GM21515 (cell line): ENCODE measurements around the gene SLC44A5.
"Not testable (repeated sequence)": the region's sequence is repeated elsewhere in the genome, so short reads cannot be mapped to it uniquely, and the experiment has no call there.

Experiments used
- ATAC-seq: cut with Tn5 transposase; IDR thresholded peaks from one replicate; pipeline ENCODE4 v1.9.1; 2021; ENCODE audit not compliant: unreplicated experiment

The SLC44A5 gene

DNA sequence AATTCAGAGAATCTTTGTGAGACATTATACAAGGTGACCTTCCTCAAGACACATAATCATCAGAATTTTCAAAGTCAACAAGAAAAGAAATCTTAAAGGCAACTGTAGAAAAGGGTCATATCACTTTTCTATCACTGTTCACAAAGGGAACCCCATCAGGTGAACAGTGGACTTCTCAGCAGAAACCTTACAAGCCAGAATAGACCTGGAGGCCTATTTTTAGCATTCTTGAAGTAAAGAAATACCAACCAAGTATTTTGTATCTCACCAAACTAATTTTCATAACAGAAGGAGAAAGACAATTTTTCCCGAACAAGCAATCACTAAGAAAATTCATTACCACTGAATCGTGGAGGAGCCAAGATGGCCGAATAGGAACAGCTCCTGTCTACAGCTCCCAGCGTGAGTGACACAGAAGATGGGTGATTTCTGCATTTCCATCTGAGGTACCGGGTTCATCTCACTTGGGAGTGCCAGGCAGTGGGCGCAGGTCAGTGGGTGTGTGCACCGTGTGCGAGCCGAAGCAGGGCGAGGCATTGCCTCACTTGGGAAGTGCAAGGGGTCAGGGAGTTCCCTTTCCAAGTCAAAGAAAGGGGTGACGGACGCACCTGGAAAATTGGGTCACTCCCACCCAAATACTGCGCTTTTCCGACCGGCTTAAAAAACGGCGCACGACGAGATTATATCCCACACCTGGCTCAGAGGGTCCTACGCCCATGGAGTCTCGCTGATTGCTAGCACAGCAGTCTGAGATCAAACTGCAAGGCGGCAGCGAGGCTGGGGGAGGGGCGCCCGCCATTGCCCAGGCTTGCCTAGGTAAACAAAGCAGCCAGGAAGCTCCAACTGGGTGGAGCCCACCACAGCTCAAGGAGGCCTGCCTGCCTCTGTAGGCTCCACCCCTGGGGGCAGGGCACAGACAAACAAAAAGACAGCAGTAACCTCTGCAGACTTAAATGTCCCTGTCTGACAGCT, 235.2 kb downstream of the SLC44A5 start:
- not testable (repeated sequence) for ATAC-seq

DNA sequence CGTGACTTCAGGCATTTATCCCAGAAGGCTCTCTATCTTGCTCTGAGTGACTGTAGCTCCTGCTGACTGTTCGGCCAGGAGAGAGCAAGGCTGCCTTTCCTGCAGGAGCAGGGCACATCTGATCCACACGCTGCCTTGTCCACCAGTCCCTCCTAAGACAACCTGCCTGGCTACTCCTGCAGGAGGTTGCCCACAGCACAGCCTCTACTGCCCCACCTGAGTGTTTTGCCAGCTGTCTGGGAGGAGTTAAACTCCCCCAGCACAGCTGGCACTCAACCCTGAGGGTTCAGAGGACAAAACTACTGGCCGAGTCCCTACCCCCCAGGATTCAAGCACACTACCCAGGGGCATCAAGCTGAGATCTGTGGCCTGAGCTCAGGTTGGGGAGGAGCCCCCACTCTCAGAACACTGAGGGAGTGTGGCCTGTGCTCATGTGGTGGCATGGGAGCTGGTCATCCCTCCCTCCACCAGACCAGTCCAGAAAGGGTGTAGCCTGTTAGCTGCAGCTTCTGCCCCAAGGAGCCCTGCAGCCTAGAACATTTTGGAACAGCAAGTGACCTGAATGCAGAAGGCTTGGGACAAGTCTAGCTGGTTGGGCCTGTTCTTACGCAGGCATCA, 237.3 kb downstream of the SLC44A5 start:
- no peak for ATAC-seq

DNA sequence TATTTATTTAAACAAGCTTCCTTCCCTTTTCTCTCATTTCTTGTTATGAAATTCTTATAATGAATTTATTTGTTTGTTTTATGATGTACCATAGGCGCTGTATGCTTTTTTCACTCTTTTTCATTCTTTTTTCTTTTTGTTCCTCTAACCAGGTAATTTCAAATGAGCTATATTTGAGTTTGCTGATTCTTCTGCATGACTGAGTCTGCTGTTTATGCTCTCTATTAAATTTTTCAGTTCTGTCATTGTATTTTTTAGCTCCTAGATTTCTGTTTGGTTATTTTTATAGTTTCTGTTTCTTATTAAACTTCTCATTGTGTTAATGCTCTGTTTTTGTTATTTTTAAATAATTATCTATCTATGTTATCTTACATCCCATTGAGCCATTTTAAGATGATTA, 244.3 kb downstream of the SLC44A5 start:
- no peak for ATAC-seq

DNA sequence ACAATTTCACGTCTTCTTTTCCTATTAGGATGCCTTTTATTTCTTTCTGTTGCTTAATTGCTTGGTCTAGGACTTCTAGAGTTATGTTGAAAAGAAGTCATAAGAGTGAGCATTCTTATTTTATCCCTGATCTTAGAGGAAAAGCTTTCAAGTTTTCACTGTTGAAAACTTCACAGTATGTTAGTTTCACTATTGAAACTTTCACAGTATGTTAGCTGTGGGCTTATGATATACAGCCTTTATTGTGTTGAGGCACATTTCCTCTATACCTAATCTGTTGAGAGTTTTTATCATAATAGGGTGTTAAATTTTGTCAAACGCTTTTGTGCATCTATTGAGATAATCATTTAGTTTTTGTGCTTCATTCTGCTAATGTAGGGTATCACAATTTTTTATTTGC, 249.7 kb downstream of the SLC44A5 start:
- ATAC-seq, result no peak

DNA sequence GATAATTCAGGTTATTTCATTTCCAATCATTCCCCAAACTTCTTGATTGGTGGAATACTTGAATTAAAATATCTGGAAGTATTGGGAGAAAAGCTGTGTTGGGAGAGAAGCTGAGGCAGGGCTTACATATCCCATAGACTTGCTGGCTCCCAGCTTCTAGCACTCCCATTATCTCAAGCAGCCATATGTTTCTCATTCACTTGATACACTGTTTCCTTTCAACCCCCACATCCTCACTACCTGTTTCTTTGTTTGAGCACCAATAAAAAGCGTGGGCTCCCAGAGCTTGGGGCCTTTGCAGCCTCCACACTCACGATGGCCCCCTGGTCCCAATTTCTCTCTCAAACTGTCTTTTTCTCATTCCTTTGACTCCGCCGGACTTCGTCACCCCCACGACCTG, 256.6 kb downstream of the SLC44A5 start:
- ATAC-seq, result not testable (repeated sequence)

DNA sequence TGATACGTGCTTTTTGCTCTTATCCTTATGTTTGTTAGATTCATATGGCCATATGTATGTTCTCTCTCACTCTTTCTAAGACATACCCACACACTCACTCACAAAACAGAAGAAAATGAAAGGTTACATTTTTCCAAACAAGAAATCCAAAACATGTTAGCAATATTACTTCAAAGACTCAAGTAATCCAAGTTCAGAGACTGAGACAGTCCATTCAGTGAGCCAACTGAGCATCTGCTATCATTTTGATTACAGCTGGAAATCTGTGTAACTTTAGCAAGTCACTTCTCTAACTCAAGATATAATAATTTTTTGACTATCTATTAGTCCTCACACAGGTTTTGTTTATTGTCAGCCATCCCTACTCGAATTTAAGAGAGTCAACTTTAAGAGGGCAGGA, 257.9 kb downstream of the SLC44A5 start:
- ATAC-seq, result no peak

DNA sequence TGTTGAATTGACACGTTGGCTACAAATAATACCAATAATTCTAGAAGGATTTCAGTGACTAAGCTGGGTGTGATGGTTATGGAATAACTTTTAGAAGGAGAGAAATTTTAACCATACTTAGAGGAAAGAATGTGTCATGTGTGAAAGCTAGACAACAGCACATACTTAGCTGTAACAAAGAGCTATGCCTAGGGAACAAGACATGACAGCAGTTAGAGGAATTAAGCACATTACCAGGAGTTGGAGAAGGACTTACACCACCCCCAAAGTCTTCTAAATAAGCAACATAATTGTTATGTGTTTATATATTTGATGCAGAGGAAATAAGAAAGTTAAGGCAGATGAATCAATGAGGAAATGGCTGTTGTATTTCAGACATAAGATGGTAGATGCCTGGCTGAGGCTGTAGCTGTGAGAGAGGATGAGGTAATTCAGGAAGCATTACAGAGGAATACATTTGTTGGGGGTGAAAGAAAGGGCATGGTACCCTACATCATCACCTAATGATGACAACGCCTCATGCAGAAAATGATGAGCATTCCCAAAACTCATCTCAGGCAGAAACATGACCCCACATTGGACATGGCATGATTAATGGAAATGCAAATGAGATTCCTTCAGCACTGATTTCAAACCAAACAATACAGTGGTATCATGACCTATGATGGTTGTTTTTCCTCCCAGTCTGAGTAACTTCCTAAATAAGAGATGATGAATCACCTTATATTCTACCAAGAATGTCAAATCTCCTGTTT, 265.2 kb downstream of the SLC44A5 start:
- ATAC-seq, result no peak

DNA sequence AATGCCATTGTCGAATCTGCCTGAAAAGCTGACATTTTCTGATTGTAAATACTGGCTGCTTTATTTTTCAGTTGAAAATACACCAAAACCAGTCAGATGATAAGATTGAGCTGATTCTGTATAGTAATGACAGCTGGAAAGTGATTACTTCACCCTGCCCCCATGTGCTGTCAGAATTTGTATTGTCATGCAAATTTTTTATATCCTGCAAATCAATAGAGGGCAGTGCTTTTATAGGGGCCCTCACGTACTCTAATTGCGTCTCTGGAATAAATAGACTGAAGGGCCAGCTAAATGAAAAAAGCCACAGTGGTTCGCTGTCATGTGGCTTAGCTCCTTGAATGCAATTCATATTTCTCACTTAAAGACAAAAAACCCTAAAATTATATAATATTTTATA, 268.1 kb downstream of the SLC44A5 start:
- no peak for ATAC-seq

DNA sequence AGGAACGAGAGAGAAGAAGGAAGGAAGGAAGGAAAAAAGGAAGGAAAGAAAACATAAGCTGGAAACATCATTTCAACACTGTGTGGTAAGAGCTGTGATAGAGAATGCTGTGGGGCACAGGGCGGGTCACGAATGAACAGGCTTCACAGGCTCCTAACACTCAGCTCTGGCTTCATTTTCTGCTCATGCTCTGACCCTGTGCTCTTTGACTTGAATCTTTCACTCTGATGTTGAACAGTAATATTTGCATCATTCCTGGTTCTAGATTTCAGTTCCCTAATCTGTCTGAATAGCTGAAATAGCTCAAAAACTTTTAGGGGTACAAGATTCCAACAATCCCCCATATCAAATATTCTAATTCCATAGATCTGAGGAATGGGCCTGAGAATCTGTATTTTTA, 269.4 kb downstream of the SLC44A5 start:
- peak; percentile 57 for ATAC-seq

DNA sequence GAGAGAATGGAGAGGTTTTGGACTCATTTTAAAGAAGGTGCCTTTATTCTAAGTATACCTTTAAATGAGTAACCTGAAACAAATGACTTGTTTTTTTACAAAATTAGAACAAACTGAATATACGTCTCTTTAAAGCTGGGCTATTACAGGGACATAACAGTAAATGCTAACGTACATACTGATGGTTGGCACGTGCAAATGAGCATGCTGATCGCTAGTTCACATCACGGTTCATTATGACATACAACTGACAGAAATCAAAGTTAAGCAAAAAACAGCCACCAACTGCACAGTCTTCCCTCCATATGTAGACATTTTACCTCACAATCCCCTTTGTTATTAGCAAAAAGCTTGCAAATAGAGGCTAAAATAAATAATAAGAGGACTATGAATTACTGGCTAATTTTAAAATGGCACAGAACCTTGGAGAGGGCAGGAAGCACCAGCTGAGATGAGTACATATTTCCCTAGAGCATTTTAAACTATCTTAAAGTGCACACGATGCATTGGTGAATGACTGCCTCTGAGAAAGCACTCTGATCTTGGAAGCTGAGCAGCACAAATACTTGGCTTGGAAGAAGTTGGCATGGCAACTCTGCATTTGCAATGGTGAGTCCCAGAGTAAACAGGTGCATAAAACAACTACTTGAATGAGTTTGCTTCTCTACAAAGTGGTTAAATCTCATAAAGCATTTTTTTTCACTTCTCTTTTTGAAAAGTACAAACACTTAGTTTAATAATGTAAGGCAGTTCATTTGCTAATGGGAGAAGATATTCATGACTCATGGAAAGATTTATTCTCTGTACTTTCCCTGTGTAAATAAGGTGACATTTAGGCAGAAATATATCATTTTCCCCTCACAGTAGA, 272.1 kb downstream of the SLC44A5 start:
- peak; percentile 95 for ATAC-seq

DNA sequence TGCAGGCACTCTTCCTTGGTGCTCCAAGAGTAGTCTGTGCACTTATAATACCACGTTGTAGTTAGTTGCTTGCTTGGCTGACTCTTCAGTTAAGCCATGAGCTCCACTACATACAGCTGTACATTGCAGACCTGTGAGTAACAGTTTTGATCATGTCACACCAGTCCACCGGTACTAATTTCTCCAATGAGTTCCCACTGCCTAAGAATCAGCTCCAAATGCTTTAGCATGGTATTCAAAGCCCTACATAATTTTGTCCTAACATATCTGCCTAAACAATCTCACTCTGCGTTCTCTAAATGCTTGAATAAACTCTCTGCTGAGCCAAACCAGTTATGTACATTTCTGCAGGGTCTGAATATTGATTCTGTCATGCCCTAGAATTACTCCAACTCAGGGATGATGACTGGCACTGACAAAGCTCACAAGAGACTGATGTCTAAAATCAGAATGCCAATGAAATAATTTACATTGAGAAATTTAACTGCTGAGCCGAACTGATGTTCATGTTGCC, 276.0 kb downstream of the SLC44A5 start:
- ATAC-seq, result no peak

DNA sequence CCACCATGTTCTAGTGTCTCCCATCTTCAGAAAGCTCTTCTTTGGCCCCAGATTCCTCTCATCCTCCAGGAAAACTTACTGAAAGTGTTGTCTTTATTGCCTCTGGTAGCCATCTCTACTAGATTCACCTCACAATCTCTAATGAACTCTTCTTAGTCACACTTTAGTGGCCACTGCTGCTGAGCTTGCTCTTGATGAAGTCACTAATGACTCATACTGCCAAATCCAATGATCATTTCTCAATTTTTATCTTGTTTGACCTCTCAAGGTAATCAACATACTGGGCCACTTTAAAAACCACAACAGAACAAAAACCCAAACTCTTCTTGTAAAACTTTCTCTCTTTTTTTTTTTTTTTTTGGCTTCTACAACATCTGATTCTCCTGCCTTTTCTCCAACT, 280.3 kb downstream of the SLC44A5 start:
- no peak for ATAC-seq

DNA sequence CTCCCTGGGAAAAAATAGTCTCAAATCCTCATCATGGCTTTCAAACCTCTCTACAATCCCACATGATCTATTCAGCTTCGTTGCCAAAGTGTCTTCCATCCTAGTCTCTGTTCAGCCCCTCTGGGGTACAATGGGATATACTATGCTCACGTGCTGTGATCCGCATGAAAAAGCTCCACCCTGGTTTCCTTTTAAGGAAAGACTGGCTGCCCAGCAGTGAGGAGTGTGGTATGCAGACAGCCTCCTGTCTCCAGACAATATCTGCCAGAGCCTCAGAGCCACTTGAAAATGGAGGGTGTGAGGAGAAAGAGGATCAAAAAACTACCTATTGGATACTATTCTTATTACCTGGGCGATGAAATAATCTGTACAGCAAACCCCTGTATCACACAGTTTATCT, 282.2 kb downstream of the SLC44A5 start:
- ATAC-seq, result no peak

DNA sequence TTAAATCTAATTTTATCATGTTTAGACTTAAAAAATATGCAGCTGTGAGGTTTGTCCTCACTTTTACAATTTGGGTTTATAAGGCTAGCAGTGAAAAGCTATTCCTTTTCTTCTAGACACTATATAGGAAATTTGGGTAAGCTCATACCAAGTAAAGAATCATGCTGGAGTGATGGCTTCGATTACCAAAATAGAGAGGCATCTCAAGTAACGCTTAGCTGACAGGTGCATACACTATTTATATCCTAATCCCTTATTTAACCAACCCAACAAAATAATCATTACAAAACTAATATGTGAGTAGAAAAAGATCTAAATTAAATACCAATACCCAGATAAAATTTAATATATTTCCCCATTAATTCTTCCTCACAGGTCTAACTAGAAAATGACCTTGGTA, 283.5 kb downstream of the SLC44A5 start:
- no peak for ATAC-seq

DNA sequence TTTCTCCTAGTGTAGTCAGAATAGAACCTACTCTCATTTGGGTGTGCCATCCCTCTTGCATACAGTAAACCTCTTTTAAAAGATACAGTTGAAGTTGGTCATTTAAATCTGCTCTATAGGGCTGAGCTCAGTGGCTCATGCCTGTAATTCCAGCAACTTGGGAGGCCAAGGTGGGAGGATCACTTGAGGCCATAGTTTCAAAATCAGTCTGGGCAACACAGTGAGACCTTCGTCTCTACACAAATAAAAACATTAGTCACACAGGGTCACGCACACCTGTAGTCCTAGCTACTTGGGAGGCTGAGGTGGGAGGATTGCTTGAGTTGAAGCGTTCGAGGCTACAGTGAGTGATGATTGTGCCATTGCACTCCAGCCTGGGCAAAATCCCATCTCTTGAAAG, 292.9 kb downstream of the SLC44A5 start:
- no peak for ATAC-seq

DNA sequence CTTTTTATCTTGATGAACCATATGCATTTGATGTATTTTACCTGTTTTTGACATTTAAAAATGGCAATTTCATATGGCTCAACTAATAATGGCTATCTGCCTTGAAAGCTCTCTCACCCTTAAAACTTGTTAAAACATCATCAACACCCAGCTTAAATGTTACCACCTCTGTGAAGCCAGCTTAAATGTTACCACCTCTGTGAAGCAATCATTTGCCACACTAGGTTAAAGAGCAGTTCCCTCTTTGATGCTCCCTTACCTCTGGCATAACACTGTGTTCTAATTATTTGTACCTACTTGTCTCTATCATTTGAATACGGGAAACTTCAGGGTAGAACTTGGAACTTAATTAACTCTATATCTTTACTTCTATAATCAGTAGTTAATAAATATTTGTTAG, 294.7 kb downstream of the SLC44A5 start:
- ATAC-seq, result no peak

DNA sequence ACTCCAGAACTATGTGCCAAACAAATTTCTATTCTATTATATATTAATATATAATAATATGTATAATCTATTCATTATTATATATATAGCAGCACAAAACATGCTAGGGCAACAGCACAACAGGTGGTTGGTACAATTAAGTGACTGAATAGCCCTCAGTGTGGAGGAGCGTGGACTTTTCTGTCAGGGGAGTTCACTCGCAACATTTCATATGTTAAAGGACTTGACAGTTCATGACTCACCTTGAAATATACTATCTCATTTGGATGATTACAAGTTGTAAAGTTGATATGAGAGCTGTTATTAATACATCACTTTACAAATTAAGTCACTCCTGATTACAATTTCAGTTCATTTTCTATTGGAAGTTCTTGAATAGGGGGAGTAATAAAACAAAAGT, 298.3 kb downstream of the SLC44A5 start:
- no peak for ATAC-seq

DNA sequence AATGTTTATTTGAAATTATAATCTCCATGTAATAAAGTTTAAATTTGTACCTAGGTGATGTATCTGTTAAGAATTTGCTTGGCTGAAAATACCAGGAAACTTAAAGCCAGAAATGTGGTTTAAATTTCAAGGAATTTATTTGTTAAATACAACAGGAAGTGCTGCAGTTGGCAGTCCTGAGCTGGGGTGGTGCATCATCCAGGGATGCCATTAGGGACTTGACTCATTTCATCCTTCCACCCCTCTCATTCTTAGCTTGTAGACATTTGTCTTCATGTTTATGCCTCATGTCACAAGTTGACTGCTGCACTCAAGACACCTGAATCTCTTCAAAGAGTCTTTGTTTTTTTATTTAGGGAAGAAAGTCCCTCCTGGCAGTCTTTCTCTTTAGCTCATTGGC, 300.8 kb downstream of the SLC44A5 start:
- no peak for ATAC-seq

DNA sequence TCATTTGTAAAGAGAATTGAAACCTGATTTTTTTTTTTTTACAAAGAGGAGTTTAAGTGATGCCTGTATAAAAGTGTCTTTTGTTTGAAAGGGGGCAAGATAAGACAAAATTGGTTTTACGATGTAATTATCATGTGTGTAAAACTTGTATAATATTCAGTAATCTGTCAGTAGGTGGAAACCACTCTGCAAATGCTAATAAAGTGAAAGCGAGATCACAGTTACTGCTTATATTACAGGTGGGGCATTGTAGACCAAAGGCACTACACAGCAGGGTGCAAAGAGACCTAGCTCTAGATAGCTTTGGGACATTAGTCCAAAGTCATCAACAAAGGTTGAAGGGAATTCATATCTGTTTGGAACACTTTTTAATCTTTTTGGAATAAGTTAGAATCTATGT, 302.5 kb downstream of the SLC44A5 start:
- no peak for ATAC-seq

DNA sequence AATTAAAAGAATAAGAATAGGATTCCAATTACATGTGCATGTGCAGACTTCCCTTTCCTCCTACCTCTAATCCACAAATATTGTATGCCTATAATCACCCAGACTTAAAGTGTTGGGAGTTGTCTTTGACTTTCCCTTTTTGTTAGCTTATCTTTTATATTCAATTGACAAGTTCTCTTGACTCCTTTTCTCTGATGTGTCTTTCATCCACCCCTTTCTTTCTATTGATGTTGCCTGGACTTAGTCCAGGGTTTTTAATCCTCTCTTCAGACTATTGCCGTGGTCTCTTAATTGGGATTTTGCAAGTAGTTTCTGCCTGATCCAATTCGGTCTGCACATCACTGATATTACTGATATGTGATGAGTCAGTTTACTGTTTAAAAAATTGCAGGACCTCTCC, 305.9 kb downstream of the SLC44A5 start:
- no peak for ATAC-seq

DNA sequence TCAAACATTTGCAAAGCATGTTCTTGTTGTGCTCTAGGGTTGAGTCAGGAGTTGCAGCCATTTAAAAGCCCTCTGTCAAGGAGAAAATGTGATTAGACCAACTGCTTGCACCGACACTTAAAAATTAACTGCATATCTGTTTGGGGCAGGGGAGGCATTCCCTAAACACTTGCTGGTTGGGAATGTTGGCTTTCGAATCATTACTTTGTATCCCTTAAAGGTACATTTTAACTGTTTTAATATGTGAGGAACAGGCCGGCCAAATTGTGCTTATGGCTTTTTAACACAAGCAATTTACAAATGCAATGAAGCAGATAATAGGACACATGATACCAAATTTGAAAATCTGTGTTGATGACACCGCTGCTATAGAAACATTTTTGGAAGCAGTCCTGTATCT, 317.6 kb downstream of the SLC44A5 start:
- no peak for ATAC-seq
